Body of pancreas (tissue), 4 donors: ENCODE measurements around the gene KRTAP2-3. TPM values are rescaled to one million over a fixed set of nuclear protein-coding genes. Genes with fewer than 3 reads are reported as not detected.
A peak's percentile ranks its signal among the peaks of the same experiment; 100 is the strongest.
"Not testable (repeated sequence)": the region's sequence is repeated elsewhere in the genome, so short reads cannot be mapped to it uniquely, and the experiment has no call there.

ENCODE experiments used
- ATAC-seq: fragments of 150-250 bp; one replicate; pipeline ENCODE4 v1.9.1; 2016
- DNase-seq, 4 donors: peaks; one replicate each; pipeline ENCODE4 v3.0.0-alpha.2; 2019
- H3K27ac ChIP-seq, 4 donors: fragments of 200-600 bp; sonication (generic); 1 replicate in 3 of 4; 2 replicates in 1 of 4; pipeline versions ENCODE4 v1.5.1 to v1.6.1; 2016 to 2019; ENCODE audit warnings: mild to moderate bottlenecking in 1 of 4, mixed read lengths in 1 of 4, moderate library complexity in 1 of 4
- H3K27me3 ChIP-seq, 2 donors: fragments of 200-600 bp; sonication (generic); one replicate each; pipeline ENCODE4 v1.6.0; 2016; ENCODE audit warnings: mild to moderate bottlenecking in 1 of 2
- H3K36me3 ChIP-seq, 2 donors: fragments of 200-600 bp; sonication (generic); replicated peaks in 1 of 2; 2 replicates each; pipeline ENCODE4 v1.5.1; 2016; ENCODE audit warnings: low read depth in 2 of 2; ENCODE audit not compliant: insufficient read depth in 1 of 2
- H3K4me1 ChIP-seq: fragments of 200-600 bp; sonication (generic); one replicate; pipeline ENCODE4 v1.6.0; 2016
- H3K4me3 ChIP-seq, 2 donors: fragments of 200-600 bp; sonication (generic); 1 replicate in 1 of 2; 2 replicates in 1 of 2; pipeline ENCODE4 v1.5.1; 2016 to 2019
- H3K9me3 ChIP-seq, 3 donors: fragments of 200-600 bp; sonication (generic); 1 replicate in 2 of 3; 2 replicates in 1 of 3; pipeline ENCODE4 v1.5.1; 2016
- POLR2A ChIP-seq, 3 donors: fragments of 450-650 bp; IDR thresholded peaks; one replicate each; pipeline ENCODE4 v1.6.1; 2016; ENCODE audit warnings: antibody characterized with exemption in 3 of 3, mild to moderate bottlenecking in 2 of 3
- WGBS, 2 donors: methylation state at CpG; one replicate each; pipeline ENCODE4 v1.1.5; 2017; 5-methylcytosine and 5-hydroxymethylcytosine counted together
- intact Hi-C: fragments of 100-400 bp; cut with DNase I; formaldehyde crosslinking; loops from one replicate; pipeline ENCODE4 v1.15.1; 2023
- total RNA-seq, 2 donors: library from RNA; depleted of rRNA; stranded (reverse); fragments of >200 nt; gene quantifications; one replicate each; pipeline ENCODE4 v1.1.0, GENCODE V29; 2016
- TF ChIP-seq, protein P1 (sequence below), 7 experiments: fragments of 450-650 bp in 4 of 7; fragments of 200-600 bp in 3 of 7; sonication (generic) in 3 of 7; IDR thresholded peaks; one replicate each; pipeline ENCODE4 v1.5.1; 2016 to 2019; ENCODE audit warnings: antibody characterized with exemption in 7 of 7

The KRTAP2-3 gene
- total RNA-seq, 2 donors from 2014 or later = not detected

DNA sequence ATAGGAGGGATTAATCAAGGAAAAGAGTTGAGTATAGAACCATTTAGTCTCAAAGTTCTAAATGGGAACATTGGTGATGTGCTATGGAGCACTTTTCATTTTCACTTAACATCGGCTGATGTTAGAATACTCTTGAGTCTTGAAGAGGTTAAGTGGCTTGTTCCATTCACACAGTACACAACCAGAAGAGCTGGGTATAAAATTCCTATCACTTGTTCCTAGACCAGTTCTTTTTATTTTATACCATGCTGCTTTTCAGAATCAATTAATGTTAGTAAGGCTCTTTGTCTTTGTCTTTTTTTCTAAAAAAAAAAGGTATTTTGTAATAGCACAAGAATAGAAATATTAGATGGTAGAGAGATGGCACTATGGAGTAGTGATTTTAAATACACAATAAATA is 17.0 kb downstream of the KRTAP2-3 start:
- no peak for TF ChIP-seq POLR2A (IDR thresholded peaks at IDR 0.05)
- 96 to 100% methylated on average over 1 of the region's 1 CpG for WGBS, 2 donors
- Histone ChIP-seq H3K9me3 (no peaks in the 10 kb centered on the region), H3K27me3 (no peaks in the 10 kb centered on the region), H3K4me1 (peaks cover 13% of the 10 kb centered on the region), H3K36me3 (no peaks in the 10 kb centered on the region), H3K4me3 (no peak overlapping the region), H3K27ac (no peak overlapping the region)
- ATAC-seq (no peak), DNase-seq (no peak)
- intact Hi-C loops = no loop called here

DNA sequence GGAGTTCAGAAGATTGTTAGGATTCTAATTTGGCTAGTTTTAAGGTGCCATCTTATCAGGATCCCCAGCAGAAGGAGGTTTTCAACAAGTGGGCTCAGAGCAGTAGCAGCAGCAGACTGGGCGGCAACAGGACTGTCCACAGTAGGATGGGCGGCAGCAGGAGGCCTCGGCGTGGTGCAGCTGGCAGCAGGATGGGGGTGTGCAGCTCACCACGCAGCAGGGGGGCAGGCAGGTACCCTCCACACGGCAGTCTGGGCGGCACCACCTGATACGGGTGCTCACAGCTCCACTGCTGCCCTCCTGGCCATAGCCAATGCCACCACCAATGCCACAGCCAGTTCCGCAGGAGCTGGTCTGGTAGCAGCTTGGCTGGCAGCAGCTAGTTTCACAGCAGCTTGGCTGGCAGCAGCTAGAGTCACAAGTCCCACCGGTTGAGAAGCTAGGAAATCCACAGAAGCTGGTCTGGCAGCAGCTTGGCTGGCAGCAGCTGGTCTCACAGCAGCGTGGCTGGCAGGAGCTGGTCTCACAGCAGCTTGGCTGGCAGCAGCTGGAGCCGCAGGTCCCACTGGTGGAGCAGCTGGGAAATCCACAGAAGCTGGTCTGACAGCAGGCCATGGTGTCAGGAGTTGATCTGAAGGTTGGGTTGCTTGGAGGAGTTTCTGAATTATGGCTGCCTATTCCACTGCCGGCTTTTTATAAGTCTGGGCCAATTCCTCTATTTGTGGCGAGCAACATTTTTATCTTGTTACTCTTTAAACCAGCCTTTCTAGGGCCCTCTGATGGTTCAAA is 18.9 kb downstream of the KRTAP2-3 start, which contains the start of gene KRTAP1-1:
Gene KRTAP1-1, minus strand, starts transcription at position 668 of the 789 bp plus-strand sequence. Its CDS starts 53 bp downstream, at position 615.
- ATAC-seq (peak; percentile 73), DNase-seq (peak; percentile 62 to 82 (median 71))
- H3K4me3 ChIP-seq, intact Hi-C loops, H3K9me3 ChIP-seq, H3K36me3 ChIP-seq, H3K27me3 ChIP-seq: not testable (repeated sequence)
- Histone ChIP-seq H3K27ac (peak within 1 kb of the TSS in 3 of 4 donors; percentile 35 to 60 (median 49)), H3K4me1 (peaks cover 13% of the 10 kb centered on the region)
- TF ChIP-seq, protein P1, sequence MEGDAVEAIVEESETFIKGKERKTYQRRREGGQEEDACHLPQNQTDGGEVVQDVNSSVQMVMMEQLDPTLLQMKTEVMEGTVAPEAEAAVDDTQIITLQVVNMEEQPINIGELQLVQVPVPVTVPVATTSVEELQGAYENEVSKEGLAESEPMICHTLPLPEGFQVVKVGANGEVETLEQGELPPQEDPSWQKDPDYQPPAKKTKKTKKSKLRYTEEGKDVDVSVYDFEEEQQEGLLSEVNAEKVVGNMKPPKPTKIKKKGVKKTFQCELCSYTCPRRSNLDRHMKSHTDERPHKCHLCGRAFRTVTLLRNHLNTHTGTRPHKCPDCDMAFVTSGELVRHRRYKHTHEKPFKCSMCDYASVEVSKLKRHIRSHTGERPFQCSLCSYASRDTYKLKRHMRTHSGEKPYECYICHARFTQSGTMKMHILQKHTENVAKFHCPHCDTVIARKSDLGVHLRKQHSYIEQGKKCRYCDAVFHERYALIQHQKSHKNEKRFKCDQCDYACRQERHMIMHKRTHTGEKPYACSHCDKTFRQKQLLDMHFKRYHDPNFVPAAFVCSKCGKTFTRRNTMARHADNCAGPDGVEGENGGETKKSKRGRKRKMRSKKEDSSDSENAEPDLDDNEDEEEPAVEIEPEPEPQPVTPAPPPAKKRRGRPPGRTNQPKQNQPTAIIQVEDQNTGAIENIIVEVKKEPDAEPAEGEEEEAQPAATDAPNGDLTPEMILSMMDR (IDR thresholded peaks at IDR 0.05) = peak in 3 of 7 experiments; percentile 23 to 40 (median 32)
- WGBS, 2 donors = 48% methylated on average over 11 to 14 of the region's 14 CpGs

DNA sequence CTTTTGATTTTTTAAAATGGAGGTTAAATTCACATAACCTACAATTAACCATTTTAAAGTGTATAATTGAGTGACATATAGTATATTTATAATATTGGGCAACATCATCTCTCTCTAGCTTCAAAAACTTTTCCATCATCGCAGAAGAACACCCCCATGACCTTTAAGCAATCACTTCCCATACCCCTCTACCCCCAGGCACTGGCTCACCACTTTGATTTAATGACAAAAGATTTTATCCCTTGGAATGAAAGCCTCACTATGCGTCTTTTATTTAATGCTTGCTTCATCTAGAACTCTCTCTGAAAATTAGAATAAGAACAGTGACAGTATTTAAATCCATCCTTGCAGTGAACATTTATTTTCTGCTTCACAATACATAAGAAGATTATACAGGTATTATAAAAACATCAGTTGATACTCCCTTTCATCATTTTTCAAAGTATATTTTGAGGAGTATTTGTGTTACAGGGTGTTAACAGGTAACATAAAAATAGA is 22.0 kb downstream of the KRTAP2-3 start:
- Histone ChIP-seq H3K4me1 (peaks cover 13% of the 10 kb centered on the region), H3K36me3 (no peaks in the 10 kb centered on the region), H3K27me3 (no peaks in the 10 kb centered on the region), H3K4me3 (no peak overlapping the region), H3K27ac (no peak overlapping the region), H3K9me3 (no peaks in the 10 kb centered on the region)
- ATAC-seq = no peak
- TF ChIP-seq POLR2A (IDR thresholded peaks at IDR 0.05) = no peak
- TF ChIP-seq, protein P1 (IDR thresholded peaks at IDR 0.05) = no peak
- no peak for DNase-seq
- 66 to 79% methylated on average over 2 of the region's 2 CpGs for WGBS, 2 donors
- intact Hi-C loops = no loop called here

DNA sequence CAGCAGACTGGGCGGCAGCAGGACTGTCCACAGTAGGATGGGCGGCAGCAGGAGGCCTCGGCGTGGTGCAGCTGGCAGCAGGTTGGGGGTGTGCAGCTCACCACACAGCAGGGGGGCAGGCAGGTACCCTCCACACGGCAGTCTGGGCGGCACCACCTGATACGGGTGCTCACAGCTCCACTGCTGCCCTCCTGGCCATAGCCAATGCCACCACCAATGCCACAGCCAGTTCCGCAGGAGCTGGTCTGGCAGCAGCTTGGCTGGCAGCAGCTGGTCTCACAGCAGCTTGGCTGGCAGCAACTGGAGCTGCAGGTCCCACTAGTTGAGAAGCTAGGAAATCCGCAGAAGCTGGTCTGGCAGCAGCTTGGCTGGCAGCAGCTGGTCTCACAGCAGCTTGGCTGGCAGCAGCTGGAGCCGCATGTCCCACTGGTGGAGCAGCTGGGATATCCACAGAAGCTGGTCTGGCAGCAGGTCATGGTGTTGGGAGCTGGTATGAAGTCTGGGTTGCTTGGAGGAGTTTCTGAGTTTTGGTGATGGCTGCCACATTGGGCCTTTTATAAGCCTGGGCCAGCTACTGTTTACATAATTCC is 25.5 kb downstream of the KRTAP2-3 start, which contains the start of gene KRTAP1-3:
Gene KRTAP1-3, minus strand, starts transcription at position 529 of the 590 bp plus-strand sequence. Its CDS starts 53 bp downstream, at position 476.
- H3K27ac ChIP-seq, H3K27me3 ChIP-seq, H3K36me3 ChIP-seq, H3K9me3 ChIP-seq, intact Hi-C loops, H3K4me3 ChIP-seq, ATAC-seq, DNase-seq, H3K4me1 ChIP-seq: not testable (repeated sequence)
- WGBS, 2 donors = 87 to 89% methylated on average over 7 to 10 of the region's 10 CpGs

DNA sequence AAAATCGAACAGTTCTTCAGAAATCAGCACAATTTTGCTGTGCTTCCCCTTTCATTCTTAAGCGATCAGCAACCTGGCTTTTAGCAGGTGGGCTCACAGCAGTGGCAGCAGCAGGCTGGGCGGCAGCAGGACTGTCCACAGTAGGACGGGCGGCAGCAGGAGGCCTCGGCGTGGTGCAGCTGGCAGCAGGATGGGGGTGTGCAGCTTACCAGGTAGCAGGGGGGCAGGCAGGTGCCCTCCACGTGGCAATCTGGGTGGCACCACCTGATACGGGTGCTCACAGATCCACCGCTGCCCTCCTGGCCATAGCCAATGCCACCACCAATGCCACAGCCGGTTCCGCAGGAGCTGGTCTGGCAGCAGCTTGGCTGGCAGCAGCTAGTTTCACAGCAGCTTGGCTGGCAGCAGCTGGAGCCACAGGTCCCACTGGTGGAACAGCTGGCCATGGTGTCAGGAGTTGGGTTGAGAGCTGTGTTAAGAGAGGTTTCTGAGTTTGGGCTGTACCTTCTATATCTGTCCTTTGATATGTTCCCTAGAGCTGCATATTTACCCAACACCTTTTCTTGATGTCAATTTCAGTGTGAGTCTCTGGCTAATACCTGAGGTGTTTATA is 30.2 kb downstream of the KRTAP2-3 start, which contains the start of gene KRTAP1-4:
Gene KRTAP1-4, minus strand, starts transcription at position 563 of the 613 bp plus-strand sequence. Its CDS starts 117 bp downstream, at position 446.
- DNase-seq = peak in 1 of 4 donors; percentile 15

More for the DNA sequence above, 30.2 kb downstream of the KRTAP2-3 start, which contains the start of gene KRTAP1-4:
- no peaks in the 10 kb centered on the region for H3K9me3 ChIP-seq
- H3K36me3 ChIP-seq = no peaks in the 10 kb centered on the region
- 74 to 77% methylated on average over 5 to 12 of the region's 12 CpGs for whole genome bisulfite sequencing, 2 donors
- no peak for TF ChIP-seq POLR2A (IDR thresholded peaks at IDR 0.05)
- TF ChIP-seq, protein P1 (IDR thresholded peaks at IDR 0.05) = no peak
- no peaks in the 10 kb centered on the region for H3K27me3 ChIP-seq
- H3K4me3 ChIP-seq = no peak within 1 kb of the TSS
- H3K27ac ChIP-seq = no peak within 1 kb of the TSS
- intact Hi-C loops = no loop called here
- ATAC-seq = no peak
- no peaks in the 10 kb centered on the region for H3K4me1 ChIP-seq
